Uterus (tissue), 4 donors: ENCODE results near the gene GSG1L. TPM values are rescaled to one million over a fixed set of nuclear protein-coding genes. Genes with fewer than 3 reads are reported as not detected.

Source experiments
- DNase-seq, 2 donors: peaks; one replicate each; pipeline ENCODE4 v3.0.0-alpha.2; 2019 to 2020
- H3K27ac ChIP-seq, 2 donors: fragments of 200-600 bp; sonication (generic); 1 replicate in 1 of 2; 2 replicates in 1 of 2; pipeline ENCODE4 v1.5.1; 2016 to 2018
- H3K27me3 ChIP-seq, 2 donors: fragments of 200-600 bp; sonication (generic); one replicate each; pipeline ENCODE4 v1.5.1; 2018 to 2019; ENCODE audit warnings: control low read depth in 1 of 2
- H3K36me3 ChIP-seq, 2 donors: fragments of 200-600 bp; sonication (generic); one replicate each; pipeline ENCODE4 v1.5.1; 2019; ENCODE audit warnings: control low read depth in 1 of 2
- H3K4me1 ChIP-seq, 2 donors: fragments of 200-600 bp; sonication (generic); one replicate each; pipeline ENCODE4 v1.5.1; 2018 to 2019; ENCODE audit warnings: control low read depth in 1 of 2
- H3K4me3 ChIP-seq, 2 donors: fragments of 200-600 bp; sonication (generic); 1 replicate in 1 of 2; 2 replicates in 1 of 2; pipeline ENCODE4 v1.5.1; 2018 to 2019; ENCODE audit warnings: mild to moderate bottlenecking in 1 of 2
- H3K9me3 ChIP-seq, 2 donors: fragments of 200-600 bp; sonication (generic); one replicate each; pipeline ENCODE4 v1.5.1; 2019; ENCODE audit warnings: control low read depth in 1 of 2
- POLR2A ChIP-seq, 2 donors: fragments of 450-650 bp; IDR thresholded peaks; one replicate each; pipeline ENCODE4 v1.6.1; 2016; ENCODE audit warnings: antibody characterized with exemption in 2 of 2, mild to moderate bottlenecking in 1 of 2, moderate library complexity in 1 of 2
- intact Hi-C: fragments of 100-400 bp; cut with DNase I; formaldehyde crosslinking; loops from one replicate; pipeline ENCODE4 v1.15.1; 2023; ENCODE audit warnings: low total_unique reads
- total RNA-seq, 4 donors: library from RNA; depleted of rRNA in 3 of 4; stranded (reverse); fragments of >200 nt in 3 of 4; gene quantifications; one replicate each; pipeline versions ENCODE4 v1.1.0 to v1.2.4, GENCODE V29; 2014 to 2023
- TF ChIP-seq, protein P1 (sequence below), 4 experiments: fragments of 200-600 bp in 2 of 4; fragments of 450-650 bp in 2 of 4; sonication (generic) in 2 of 4; IDR thresholded peaks; one replicate each; pipeline ENCODE4 v1.5.1; 2016 to 2019; ENCODE audit warnings: antibody characterized with exemption in 4 of 4, mild to moderate bottlenecking in 2 of 4, moderate library complexity in 1 of 4
- donor health status: DM: yes; HTN: yes; CAD: no.

GSG1L gene
- total RNA-seq, 4 donors from 2014 or later, result 0.24 to 0.35 TPM; not detected in 2

DNA sequence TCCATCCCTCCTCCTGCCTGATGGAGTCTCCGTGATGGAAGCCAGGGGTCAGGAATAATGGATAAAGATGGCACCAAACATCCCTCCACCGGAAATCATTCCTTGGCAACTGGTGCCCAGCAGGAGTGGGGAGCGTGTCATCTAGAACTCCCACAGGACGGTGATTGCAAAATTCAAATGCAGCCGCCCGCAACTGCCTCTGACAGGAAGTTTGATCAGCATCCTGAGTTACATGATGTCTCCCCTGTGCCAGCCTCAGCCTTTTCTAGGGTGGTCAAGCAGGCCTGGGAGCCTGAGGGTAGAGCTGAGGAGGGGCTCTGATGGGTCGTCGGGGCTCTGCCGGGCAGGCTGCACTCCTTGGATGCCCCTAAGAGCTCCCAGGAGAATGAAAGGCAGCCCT lies 52.8 kb downstream of the GSG1L start:
- no peak for TF ChIP-seq POLR2A (IDR thresholded peaks at IDR 0.05)
- TF ChIP-seq, protein P1, sequence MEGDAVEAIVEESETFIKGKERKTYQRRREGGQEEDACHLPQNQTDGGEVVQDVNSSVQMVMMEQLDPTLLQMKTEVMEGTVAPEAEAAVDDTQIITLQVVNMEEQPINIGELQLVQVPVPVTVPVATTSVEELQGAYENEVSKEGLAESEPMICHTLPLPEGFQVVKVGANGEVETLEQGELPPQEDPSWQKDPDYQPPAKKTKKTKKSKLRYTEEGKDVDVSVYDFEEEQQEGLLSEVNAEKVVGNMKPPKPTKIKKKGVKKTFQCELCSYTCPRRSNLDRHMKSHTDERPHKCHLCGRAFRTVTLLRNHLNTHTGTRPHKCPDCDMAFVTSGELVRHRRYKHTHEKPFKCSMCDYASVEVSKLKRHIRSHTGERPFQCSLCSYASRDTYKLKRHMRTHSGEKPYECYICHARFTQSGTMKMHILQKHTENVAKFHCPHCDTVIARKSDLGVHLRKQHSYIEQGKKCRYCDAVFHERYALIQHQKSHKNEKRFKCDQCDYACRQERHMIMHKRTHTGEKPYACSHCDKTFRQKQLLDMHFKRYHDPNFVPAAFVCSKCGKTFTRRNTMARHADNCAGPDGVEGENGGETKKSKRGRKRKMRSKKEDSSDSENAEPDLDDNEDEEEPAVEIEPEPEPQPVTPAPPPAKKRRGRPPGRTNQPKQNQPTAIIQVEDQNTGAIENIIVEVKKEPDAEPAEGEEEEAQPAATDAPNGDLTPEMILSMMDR (IDR thresholded peaks at IDR 0.05), result no peak
- Histone ChIP-seq H3K36me3 (no peaks in the 10 kb centered on the region), H3K27ac (no peak overlapping the region), H3K4me3 (no peak overlapping the region), H3K27me3 (no peaks in the 10 kb centered on the region), H3K9me3 (no peaks in the 10 kb centered on the region), H3K4me1 (no peaks in the 10 kb centered on the region)
- intact Hi-C loops, result no loop called here
- no peak for DNase-seq

DNA sequence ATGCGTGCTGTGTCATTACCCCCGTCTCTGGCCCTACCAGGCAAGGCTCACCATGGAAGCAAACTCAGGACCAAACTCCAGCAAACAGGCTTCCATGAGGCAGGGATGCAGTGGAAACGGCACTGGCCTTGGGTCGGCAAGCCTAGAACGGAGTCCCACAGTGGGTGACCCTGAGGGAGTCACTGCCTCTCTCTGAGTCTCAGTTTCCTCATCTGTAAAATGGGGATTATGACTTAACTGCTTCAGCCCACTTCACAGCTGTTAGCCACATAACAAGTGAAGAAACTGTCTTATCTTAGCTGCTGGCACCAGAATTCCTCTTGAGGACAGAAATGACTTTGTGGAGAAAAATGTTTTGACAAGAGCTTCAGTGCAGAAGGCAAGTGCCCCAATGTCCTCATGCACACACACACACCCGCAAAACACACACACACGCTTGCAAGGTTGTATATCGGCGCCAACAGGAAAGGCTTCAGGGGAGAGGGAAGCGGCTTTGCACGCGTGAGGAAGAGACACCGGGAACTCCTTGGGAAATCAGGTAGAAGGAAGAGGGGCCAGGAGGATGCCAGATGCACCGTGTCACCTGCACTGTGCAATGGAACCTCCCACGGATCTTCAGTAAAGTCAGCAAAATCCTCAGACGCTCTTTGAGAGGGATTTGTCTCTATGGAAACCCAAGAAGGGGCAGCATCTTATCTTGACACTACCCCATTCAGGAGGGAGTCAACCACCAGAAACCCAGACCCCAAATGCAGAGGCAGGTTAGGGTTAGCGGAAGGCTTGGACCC lies 53.7 kb downstream of the GSG1L start:
- intact Hi-C loops, result no loop called here
- no peak for TF ChIP-seq POLR2A (IDR thresholded peaks at IDR 0.05)
- TF ChIP-seq, protein P1 (IDR thresholded peaks at IDR 0.05), result no peak
- Histone ChIP-seq H3K36me3 (no peaks in the 10 kb centered on the region), H3K4me1 (no peaks in the 10 kb centered on the region), H3K4me3 (no peak overlapping the region), H3K27ac (no peak overlapping the region), H3K9me3 (no peaks in the 10 kb centered on the region), H3K27me3 (no peaks in the 10 kb centered on the region)
- no peak for DNase-seq

DNA sequence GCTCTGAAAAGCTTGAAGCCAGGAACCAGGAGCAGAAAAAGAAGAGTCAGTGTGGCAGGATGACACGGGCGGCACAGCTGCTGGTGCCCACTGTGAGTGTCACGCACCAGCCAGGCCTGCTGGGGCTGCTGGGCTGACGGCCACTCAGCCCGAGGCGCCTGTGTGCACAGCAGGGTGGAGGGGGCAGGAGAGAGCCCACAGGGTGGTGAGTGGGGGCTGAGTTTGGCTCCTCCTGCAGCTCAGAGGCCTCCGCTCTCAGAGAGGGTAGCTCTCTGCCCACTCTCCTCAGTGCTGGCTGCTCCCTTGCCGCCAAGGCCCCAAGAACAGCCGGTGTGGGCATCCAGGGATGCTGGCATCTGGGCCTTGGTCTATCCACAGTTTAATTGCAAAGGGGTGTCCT lies 59.6 kb downstream of the GSG1L start:
- no peaks in the 10 kb centered on the region for H3K27me3 ChIP-seq
- H3K27ac ChIP-seq, result no peak overlapping the region
- no peak overlapping the region for H3K4me3 ChIP-seq
- TF ChIP-seq POLR2A (IDR thresholded peaks at IDR 0.05), result no peak
- TF ChIP-seq, protein P1 (IDR thresholded peaks at IDR 0.05), result no peak
- H3K4me1 ChIP-seq, result no peaks in the 10 kb centered on the region
- intact Hi-C loops, result no loop called here
- no peak for DNase-seq
- no peaks in the 10 kb centered on the region for H3K9me3 ChIP-seq
- no peaks in the 10 kb centered on the region for H3K36me3 ChIP-seq

DNA sequence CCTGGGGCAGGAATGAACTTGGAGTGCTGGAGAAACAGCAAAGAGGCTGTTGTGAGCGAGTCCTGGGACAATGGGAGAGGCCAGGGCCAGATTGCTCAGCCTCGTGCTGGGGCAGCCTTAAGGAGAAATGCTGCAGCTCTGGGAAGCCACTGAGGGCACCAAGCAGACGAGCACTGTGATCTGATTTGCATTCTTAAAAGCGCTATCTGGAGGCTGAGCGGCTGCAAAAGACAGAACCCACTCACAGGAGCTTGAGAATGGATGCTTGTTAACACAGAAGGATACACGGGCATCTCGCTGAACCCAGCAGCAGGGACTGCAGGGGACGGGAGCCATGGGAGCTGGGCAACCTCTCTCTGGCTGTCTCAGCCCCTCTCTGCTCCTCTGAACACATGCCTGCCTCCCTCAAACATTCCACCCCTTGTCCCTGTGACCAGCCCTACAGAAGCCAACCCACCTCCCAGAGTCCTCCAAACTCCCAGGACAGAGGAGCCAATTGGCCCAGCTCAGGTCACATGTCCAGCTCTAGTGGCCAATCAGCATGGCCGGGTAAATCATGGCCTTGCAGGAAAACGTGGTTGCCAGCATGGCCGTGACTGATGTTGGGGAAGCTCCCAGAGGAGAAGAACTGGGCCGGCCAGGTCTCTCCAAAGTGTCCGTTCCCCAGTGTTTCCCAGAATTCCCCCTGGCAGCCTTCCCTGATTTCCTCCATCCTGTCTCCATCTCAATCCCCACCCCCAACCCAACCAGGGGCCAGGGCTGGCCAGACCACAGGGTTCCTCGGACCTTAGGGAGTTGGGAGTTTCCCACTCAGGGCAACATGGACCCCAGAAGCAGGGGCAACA lies 60.3 kb downstream of the GSG1L start:
- Histone ChIP-seq H3K27ac (no peak overlapping the region), H3K4me3 (no peak overlapping the region), H3K36me3 (no peaks in the 10 kb centered on the region), H3K4me1 (no peaks in the 10 kb centered on the region), H3K9me3 (no peaks in the 10 kb centered on the region), H3K27me3 (no peaks in the 10 kb centered on the region)
- TF ChIP-seq POLR2A (IDR thresholded peaks at IDR 0.05), result no peak
- TF ChIP-seq, protein P1 (IDR thresholded peaks at IDR 0.05), result no peak
- intact Hi-C loops, result no loop called here
- DNase-seq, result no peak

DNA sequence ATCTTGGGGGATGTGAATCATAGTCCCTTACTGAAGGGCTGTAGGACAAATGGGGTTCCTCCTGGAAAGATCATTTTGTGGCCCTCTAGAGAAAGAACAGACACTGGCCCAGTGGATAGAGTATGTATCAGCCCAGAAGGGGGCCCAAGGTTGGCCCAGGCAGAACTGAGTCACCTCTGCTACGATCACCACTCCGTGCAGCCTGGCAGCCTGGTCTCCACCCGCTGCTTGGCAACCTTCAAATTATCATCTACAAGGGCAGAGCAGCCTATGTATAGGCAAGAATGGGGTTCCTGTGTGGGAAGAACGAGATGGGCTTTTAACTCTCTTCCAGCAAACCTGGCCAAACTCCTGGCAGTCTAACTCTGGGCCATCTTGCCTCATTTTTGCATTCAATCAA lies 61.9 kb downstream of the GSG1L start:
- no peaks in the 10 kb centered on the region for H3K4me1 ChIP-seq
- no peak overlapping the region for H3K27ac ChIP-seq
- H3K9me3 ChIP-seq, result no peaks in the 10 kb centered on the region
- DNase-seq, result no peak
- H3K27me3 ChIP-seq, result no peaks in the 10 kb centered on the region
- TF ChIP-seq POLR2A (IDR thresholded peaks at IDR 0.05), result no peak
- TF ChIP-seq, protein P1 (IDR thresholded peaks at IDR 0.05), result no peak
- intact Hi-C loops, result no loop called here
- no peaks in the 10 kb centered on the region for H3K36me3 ChIP-seq
- H3K4me3 ChIP-seq, result no peak overlapping the region
